PFSK-1 (cell line): Measurements from ENCODE around the gene KIF23.

Source experiments
- FOXP2 ChIP-seq: optimal IDR thresholded peaks from 2 replicates; pipeline ENCODE3; 2011; ENCODE audit warnings: borderline replicate concordance, control low read depth, inconsistent platforms; ENCODE audit not compliant: insufficient read depth; ENCODE audit errors: extremely low read length, extremely low read depth
- POLR2AphosphoS5 ChIP-seq: IDR thresholded peaks from 2 replicates; pipeline ENCODE4 v1.6.1; 2012; ENCODE audit warnings: low read depth, mild to moderate bottlenecking, control low read depth, low read length, moderate library complexity
- REST ChIP-seq, 2 experiments: IDR thresholded peaks; 2 replicates each; pipeline versions ENCODE4 v1.6.1 to v1.8.0; 2011 to 2012; ENCODE audit warnings: low read depth in 2 of 2, low read length in 2 of 2, control low read depth in 1 of 2, inconsistent platforms in 1 of 2, mild to moderate bottlenecking in 1 of 2, moderate library complexity in 1 of 2; ENCODE audit not compliant: insufficient read depth in 1 of 2
- SIN3A ChIP-seq: IDR thresholded peaks from 2 replicates; pipeline ENCODE4 v1.6.1; 2012; ENCODE audit warnings: mild to moderate bottlenecking, low read length, moderate library complexity, borderline replicate concordance; ENCODE audit not compliant: insufficient read depth
- TAF1 ChIP-seq: IDR thresholded peaks from 2 replicates; pipeline ENCODE4 v1.6.1; 2012; ENCODE audit warnings: low read length, control low read depth, borderline replicate concordance; ENCODE audit not compliant: insufficient read depth

KIF23 gene

GRCh38 chr15:69480932-69481331 lies 66.8 kb downstream of the KIF23 start:
- TF ChIP-seq REST (IDR thresholded peaks at IDR 0.05; ENCODE audit: insufficient read depth in 1 of 2, low read depth in 2 of 2, low read length in 2 of 2) (no peak), TAF1 (no peak), POLR2AphosphoS5 (no peak), SIN3A (no peak)

GRCh38 chr15:69482686-69483256 lies 68.6 kb downstream of the KIF23 start:
- TF ChIP-seq POLR2AphosphoS5: no peak
- no peak for TF ChIP-seq REST (IDR thresholded peaks at IDR 0.05; ENCODE audit: insufficient read depth in 1 of 2, low read depth in 2 of 2, low read length in 2 of 2)
- TF ChIP-seq TAF1: no peak
- TF ChIP-seq FOXP2: no peak
- TF ChIP-seq SIN3A: no peak

GRCh38 chr15:69484837-69485236 lies 70.7 kb downstream of the KIF23 start:
- TF ChIP-seq REST (IDR thresholded peaks at IDR 0.05; ENCODE audit: insufficient read depth in 1 of 2, low read depth in 2 of 2, low read length in 2 of 2): no peak
- no peak for TF ChIP-seq POLR2AphosphoS5
- no peak for TF ChIP-seq FOXP2
- no peak for TF ChIP-seq SIN3A
- TF ChIP-seq TAF1: no peak

GRCh38 chr15:69486481-69487110 lies 72.4 kb downstream of the KIF23 start:
- TF ChIP-seq FOXP2: no peak
- no peak for TF ChIP-seq SIN3A
- TF ChIP-seq TAF1: no peak
- no peak for TF ChIP-seq REST (IDR thresholded peaks at IDR 0.05; ENCODE audit: insufficient read depth in 1 of 2, low read depth in 2 of 2, low read length in 2 of 2)
- TF ChIP-seq POLR2AphosphoS5: no peak

- TF ChIP-seq FOXP2 (no peak), POLR2AphosphoS5 (no peak), TAF1 (no peak), SIN3A (no peak), REST (IDR thresholded peaks at IDR 0.05; ENCODE audit: insufficient read depth in 1 of 2, low read depth in 2 of 2, low read length in 2 of 2) (no peak)
These were observed 75.0 kb downstream of the KIF23 start for GRCh38 chr15:69489073-69489571.
